VCaP (cell line): Measurements from ENCODE around the gene YJEFN3.

Experiments used
- H3K27ac ChIP-seq: fragments of 450-650 bp; 2 replicates; pipeline ENCODE4 v1.5.1; 2017
- TF ChIP-seq, protein P1 (sequence below): fragments of 450-650 bp; conservative IDR thresholded peaks from 2 replicates; pipeline ENCODE4 v1.5.1; 2017; ENCODE audit warnings: mild to moderate bottlenecking, moderate library complexity

YJEFN3 gene

DNA sequence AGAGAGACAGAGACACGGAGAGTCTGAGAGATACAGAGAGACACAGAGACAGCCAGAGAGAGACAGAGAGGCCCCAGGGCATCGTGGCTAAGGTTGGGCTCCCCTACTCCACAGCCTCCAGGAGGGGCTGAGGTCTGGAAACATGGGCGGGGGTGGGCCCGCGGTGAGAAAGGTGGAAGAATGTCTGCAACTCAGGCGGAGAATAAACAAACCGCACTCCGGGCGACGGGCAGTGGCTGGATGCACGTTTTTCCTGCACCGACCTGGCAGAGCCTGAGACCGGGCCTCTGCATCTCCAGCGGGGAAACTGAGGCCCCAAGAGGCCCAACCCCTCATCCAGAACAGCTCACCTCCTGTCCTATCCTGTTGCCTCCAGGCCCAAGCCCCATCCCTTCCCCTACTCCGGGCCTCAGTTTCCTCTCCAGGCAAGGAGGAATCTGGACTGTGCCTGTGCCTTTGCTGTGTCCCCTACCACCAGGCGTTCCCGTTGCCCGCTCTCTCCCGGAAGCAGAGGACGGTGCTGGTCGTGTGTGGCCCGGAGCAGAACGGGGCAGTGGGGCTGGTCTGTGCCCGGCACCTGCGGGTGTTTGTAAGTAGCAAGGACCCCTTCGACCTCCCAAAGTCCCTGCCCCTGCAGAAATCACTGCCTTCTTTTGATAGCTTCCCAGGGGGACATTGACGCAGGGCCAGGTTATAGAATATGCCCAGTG, 6.0 kb downstream of the YJEFN3 start:
- TF ChIP-seq, protein P1, sequence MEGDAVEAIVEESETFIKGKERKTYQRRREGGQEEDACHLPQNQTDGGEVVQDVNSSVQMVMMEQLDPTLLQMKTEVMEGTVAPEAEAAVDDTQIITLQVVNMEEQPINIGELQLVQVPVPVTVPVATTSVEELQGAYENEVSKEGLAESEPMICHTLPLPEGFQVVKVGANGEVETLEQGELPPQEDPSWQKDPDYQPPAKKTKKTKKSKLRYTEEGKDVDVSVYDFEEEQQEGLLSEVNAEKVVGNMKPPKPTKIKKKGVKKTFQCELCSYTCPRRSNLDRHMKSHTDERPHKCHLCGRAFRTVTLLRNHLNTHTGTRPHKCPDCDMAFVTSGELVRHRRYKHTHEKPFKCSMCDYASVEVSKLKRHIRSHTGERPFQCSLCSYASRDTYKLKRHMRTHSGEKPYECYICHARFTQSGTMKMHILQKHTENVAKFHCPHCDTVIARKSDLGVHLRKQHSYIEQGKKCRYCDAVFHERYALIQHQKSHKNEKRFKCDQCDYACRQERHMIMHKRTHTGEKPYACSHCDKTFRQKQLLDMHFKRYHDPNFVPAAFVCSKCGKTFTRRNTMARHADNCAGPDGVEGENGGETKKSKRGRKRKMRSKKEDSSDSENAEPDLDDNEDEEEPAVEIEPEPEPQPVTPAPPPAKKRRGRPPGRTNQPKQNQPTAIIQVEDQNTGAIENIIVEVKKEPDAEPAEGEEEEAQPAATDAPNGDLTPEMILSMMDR, result no peak
- no peak overlapping the region for H3K27ac ChIP-seq

DNA sequence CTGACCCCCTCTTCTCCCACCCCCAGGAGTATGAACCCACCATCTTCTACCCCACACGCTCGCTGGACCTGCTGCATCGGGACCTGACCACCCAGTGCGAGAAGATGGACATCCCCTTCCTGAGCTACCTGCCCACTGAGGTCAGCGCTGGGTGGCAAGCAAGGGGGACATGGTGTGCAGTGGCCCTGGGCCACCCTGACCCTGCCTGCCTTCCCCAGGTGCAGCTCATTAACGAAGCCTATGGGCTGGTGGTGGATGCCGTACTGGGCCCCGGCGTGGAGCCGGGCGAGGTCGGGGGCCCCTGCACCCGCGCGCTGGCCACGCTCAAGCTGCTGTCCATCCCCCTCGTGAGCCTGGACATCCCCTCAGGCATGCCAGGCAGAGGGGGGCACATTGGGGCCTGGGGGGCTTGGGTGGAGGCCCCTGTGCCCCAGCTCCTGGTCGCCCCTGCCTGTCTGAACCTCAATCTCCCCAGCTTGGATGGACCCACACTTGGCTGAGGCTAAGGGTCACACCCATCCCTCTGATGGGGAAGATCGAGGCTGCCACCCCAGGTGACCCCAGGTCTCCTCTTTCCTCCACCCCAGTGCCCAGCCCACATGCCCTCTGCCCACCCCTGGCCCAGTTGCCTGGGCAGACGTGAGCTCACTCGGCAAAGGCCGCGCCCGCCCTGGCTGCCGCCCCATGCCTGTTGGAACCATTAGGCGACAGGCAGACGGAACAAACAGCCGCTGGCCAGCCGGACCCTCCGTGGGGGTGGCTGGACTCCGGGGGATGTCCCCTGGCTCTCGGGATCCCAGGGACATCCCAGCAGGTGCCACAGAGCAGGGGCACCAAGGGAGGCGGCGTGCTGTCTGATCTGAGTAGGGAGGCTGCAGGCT, 6.8 kb downstream of the YJEFN3 start:
- TF ChIP-seq, protein P1, result no peak

DNA sequence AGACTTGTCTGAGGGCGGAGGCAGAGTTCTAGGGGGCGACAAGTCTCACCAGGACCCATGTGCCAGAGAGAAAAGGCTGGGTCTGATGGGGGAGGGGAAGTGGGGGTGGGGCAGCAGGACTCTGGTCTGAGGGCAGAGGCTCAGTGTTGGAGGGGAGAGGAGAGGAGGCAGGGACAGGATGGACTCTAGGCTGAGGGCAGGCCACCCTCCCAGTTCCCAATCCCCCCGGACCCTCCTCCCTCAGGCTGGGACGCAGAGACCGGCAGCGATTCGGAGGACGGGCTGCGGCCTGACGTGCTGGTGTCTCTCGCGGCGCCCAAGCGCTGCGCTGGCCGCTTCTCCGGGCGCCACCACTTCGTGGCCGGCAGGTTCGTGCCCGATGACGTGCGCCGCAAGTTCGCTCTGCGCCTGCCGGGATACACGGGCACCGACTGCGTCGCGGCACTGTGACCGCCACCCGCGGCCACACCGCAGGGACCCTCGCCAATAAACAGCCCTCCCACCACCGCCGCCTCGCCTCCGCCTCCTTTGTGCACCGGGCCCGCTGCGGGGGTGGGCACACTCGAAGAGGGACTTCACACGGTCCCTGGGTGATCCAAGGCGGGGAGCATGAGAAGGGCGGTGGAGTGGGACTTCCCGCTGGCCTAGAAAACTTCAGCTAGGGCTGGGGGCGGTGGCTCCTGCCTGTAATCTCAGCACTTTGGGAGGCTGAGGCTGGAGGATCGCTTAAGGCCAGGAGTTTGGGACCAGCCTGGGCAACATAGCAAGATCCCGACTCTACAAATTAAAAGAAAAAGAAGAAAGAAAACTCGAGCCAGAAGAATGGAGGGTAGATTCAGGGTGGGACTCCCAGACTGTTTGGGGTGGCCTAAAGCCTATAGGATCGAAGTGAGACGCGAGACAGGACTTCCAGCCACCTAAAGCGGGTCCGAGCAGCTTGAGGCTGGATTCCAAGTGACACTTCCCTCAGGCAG, 8.7 kb downstream of the YJEFN3 start:
- H3K27ac ChIP-seq, result no peak overlapping the region
- TF ChIP-seq, protein P1, result no peak

More for the DNA sequence above, 6.8 kb downstream of the YJEFN3 start:
- no peak overlapping the region for H3K27ac ChIP-seq

DNA sequence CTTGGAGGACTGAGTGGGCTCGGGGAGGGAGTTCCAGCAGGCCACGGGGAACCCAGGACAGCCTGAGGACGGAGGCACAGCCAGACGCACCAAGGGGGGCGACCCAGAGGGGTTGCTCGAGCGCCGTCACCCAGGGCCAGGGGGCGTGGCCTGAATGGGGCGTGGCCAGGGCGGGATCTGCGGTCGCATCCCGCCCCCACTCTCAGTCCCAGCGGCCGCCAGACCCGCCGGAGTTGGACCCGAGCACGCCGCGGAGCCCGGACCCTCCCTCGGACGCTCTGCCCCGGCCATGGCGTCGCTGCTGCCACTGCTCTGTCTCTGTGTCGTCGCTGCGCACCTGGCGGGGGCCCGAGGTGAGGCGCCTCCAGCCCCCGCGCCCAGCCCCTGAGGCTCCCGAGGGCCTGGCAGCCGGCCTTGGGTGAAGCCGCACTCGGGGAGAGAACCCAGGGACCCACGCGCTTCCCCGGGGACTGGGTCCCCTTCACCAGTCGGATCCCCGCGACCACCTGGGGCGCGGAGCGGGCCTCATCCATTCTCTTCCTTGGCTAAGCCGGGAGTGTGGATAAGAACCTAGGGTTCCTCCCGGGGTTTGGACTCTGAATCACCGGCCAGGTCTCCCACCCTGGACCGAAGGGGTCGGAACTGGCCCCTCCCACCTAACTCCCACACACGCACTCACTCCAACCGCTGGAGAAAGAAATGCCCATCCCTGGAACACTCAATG, 9.5 kb downstream of the YJEFN3 start, which contains the start of gene CILP2:
TSS of gene CILP2 (plus strand) at position 205 of the 724 bp plus-strand sequence. CDS start at position 290, 85 bp downstream.
- TF ChIP-seq, protein P1, result no peak
- no peak within 1 kb of the TSS for H3K27ac ChIP-seq

DNA sequence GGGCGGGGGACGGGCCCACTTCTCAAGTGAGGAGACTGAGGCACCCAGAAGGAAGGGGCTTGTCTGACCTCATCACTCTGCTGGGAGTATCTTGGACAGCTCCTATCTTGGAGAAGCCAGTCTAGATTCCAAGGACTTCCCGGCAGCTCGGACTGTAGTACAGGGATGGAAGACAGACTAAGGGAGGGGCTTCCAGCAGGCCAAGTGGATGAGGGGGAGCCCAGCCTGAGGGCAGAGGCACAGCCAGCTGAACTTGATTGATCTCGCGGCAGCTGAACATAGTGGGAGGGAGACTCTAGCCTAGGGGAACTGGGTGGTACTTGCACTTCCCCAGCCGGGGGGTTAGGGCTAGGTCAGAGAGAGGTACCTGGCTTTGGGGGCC, 10.1 kb downstream of the YJEFN3 start:
- no peak overlapping the region for H3K27ac ChIP-seq
- TF ChIP-seq, protein P1, result no peak

DNA sequence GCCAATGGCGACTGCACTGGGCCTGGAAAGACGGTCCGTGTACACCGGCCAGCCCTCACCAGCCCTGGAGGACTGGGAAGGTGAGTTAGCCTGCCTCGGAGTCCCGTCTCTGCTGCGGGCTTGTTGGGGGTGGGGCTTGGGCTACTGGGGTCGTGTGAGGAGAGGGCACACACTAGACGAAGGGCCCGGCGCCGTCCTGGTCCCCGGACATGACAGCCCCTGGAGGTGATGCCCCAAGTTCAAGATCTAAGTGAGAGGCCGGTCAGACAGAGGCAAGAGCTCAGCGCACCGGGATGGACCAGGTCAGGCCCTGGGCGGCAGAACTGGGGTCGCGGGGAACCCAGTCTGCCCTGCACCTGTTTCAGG, 11.0 kb downstream of the YJEFN3 start:
- TF ChIP-seq, protein P1, result no peak
- H3K27ac ChIP-seq, result no peak overlapping the region
